ENCODE results near the gene MDGA2. TPM values are rescaled to one million over a fixed set of nuclear protein-coding genes. Genes with fewer than 3 reads are reported as not detected.

Gene MDGA2
- total RNA-seq, 1 donor from 2014 or later: 51.1 TPM

Small RNA genes within 50 kb of the gene (small RNA-seq; reads per million reads assigned to genes)
- gene RF00402 (ENCODE audit: low replicate concordance): not detected
